Measurements from ENCODE around the gene PLA2G4E. TPM values are rescaled to one million over a fixed set of nuclear protein-coding genes. Genes with fewer than 3 reads are reported as not detected.

The PLA2G4E gene
- polyA plus RNA-seq, 2 of the 4 experiments (the other 2 are of a cell fraction) = 0.01 TPM; not detected in 1

- H3K4me1 ChIP-seq = peaks cover 8% of the 10 kb centered on the region; the same call in 1 of the 3 replicates
- H3K9me3 ChIP-seq = no peaks in the 10 kb centered on the region
- no peak overlapping the region for H3K4me2 ChIP-seq
- no peak for TF ChIP-seq ZNF302 (CRISPR knock-in tag; IDR thresholded peaks at IDR 0.05)
- TF ChIP-seq ZC3H11A (IDR thresholded peaks at IDR 0.05) = no peak
- no peak for TF ChIP-seq HOXA7 (CRISPR knock-in tag; IDR thresholded peaks at IDR 0.05)
- no peak for TF ChIP-seq MAZ (IDR thresholded peaks at IDR 0.05; ENCODE audit: borderline replicate concordance, low read depth, low read length)
- no peak for TF ChIP-seq SREBF2 (IDR thresholded peaks at IDR 0.05)
- no peak for TF ChIP-seq RFX5 (IDR thresholded peaks at IDR 0.05)
- TF ChIP-seq NFE2L2 (conservative IDR thresholded peaks at IDR 0.05; ENCODE audit: low read length) = no peak
- TF ChIP-seq JUNB (IDR thresholded peaks at IDR 0.05) = no peak
- TF ChIP-seq CTCF (IDR thresholded peaks at IDR 0.05) = no peak
- no peak for TF ChIP-seq EHF (CRISPR knock-in tag; IDR thresholded peaks at IDR 0.05)
- TF ChIP-seq CHD2 (IDR thresholded peaks at IDR 0.05; ENCODE audit: low read length, partially characterized antibody) = no peak
- no peak for TF ChIP-seq KDM5A (IDR thresholded peaks at IDR 0.05)
- no peak for TF ChIP-seq HMGXB4 (CRISPR knock-in tag; IDR thresholded peaks at IDR 0.05; ENCODE audit: borderline replicate concordance)
- no peak for TF ChIP-seq HES2 (IDR thresholded peaks at IDR 0.05)
- no peak for TF ChIP-seq RNF2 (IDR thresholded peaks at IDR 0.05; ENCODE audit: borderline replicate concordance, low read depth)
- no peak for TF ChIP-seq HOXB13 (CRISPR knock-in tag; IDR thresholded peaks at IDR 0.05; ENCODE audit: low read depth)
- no peak for TF ChIP-seq RCOR1 (IDR thresholded peaks at IDR 0.05; ENCODE audit: low read depth, low read length)
- H3K4me3 ChIP-seq = no peak overlapping the region
- no peak for ATAC-seq
- CTCF ChIA-PET = interaction anchor here (0.6 to 2.9 kb wide), 5 partner anchors 20 to 322 kb away, joined by 3 to 8 read pairs (median 3); partner anchors contain the start of gene EHD4
- no peak for DNase-seq (ENCODE audit: low read depth in 1 of 2, low spot score in 1 of 2)
- 96% methylated on average over 12 of the region's 12 CpGs for WGBS (ENCODE audit: missing lambda C conversion rate)
- H3K27ac ChIP-seq = no peak overlapping the region
- POLR2A ChIA-PET = interaction anchor here (1.0 kb wide), 2 partner anchors 8 to 20 kb away, joined by 3 to 9 read pairs; partner anchors contain the start of gene EHD4
- FAIRE-seq = no peak
Measured at GRCh38 chr15:41952013-41952563, 68.8 kb downstream of the PLA2G4E start.

GRCh38 chr15:41951571-41951970 lies 69.3 kb downstream of the PLA2G4E start:
- ATAC-seq (no peak), DNase-seq (ENCODE audit: low read depth in 1 of 2, low spot score in 1 of 2) (no peak), FAIRE-seq (no peak)
- no peak overlapping the region for H3K4me3 ChIP-seq
- CTCF ChIA-PET = interaction anchor here (0.7 to 2.9 kb wide), 4 partner anchors 19 to 133 kb away, joined by 3 to 8 read pairs (median 4); partner anchors contain the start of gene EHD4
- H3K9me3 ChIP-seq = no peaks in the 10 kb centered on the region
- no peak overlapping the region for H3K4me2 ChIP-seq
- TF ChIP-seq E2F6 (IDR thresholded peaks at IDR 0.05; ENCODE audit: borderline replicate concordance, low read depth) (no peak), RCOR1 (IDR thresholded peaks at IDR 0.05; ENCODE audit: low read depth, low read length) (no peak), CBX2 (IDR thresholded peaks at IDR 0.05; ENCODE audit: borderline replicate concordance, low read depth) (no peak), GATA3 (IDR thresholded peaks at IDR 0.05; ENCODE audit: borderline replicate concordance) (no peak), MAFK (IDR thresholded peaks at IDR 0.05; ENCODE audit: partially characterized antibody) (no peak), ESRRA (IDR thresholded peaks at IDR 0.05; ENCODE audit: borderline replicate concordance, low read length) (no peak), REST (IDR thresholded peaks at IDR 0.05) (no peak), HEYL (CRISPR knock-in tag; IDR thresholded peaks at IDR 0.05) (no peak), NPAS2 (CRISPR knock-in tag; IDR thresholded peaks at IDR 0.05; ENCODE audit: borderline replicate concordance) (no peak), ZC3H11A (IDR thresholded peaks at IDR 0.05) (no peak), HOXA7 (CRISPR knock-in tag; IDR thresholded peaks at IDR 0.05) (no peak), HOXB13 (CRISPR knock-in tag; IDR thresholded peaks at IDR 0.05; ENCODE audit: low read depth) (no peak), PBX3 (IDR thresholded peaks at IDR 0.05) (no peak), USF2 (IDR thresholded peaks at IDR 0.05) (no peak)
- peaks cover 8% of the 10 kb centered on the region; the same call in 1 of the 3 replicates for H3K4me1 ChIP-seq
- WGBS (ENCODE audit: missing lambda C conversion rate) = 52% methylated on average over 2 of the region's 2 CpGs
- POLR2A ChIA-PET = interaction anchor here (1.0 kb wide), 1 partner anchor 21 kb away, joined by 3 read pairs; the partner anchor contains the start of gene EHD4
- H3K27ac ChIP-seq = no peak overlapping the region
